HT-29 (cell line): ENCODE data around the gene RPS21. TPM values are rescaled to one million over a fixed set of nuclear protein-coding genes. Genes with fewer than 3 reads are reported as not detected.

ENCODE experiments used
- DNase-seq: peaks from one replicate; pipeline ENCODE4 v3.0.0-alpha.2; 2015; ENCODE audit warnings: low spot score
- total RNA-seq: library from RNA; depleted of rRNA; stranded (reverse); fragments of >200 nt; shearing (Covaris generic); gene quantifications from 2 replicates; pipeline ENCODE4 v1.2.3, GENCODE V29; 2014

Gene RPS21
- total RNA-seq, 1 experiment from 2014 or later = 3,073 TPM

DNA sequence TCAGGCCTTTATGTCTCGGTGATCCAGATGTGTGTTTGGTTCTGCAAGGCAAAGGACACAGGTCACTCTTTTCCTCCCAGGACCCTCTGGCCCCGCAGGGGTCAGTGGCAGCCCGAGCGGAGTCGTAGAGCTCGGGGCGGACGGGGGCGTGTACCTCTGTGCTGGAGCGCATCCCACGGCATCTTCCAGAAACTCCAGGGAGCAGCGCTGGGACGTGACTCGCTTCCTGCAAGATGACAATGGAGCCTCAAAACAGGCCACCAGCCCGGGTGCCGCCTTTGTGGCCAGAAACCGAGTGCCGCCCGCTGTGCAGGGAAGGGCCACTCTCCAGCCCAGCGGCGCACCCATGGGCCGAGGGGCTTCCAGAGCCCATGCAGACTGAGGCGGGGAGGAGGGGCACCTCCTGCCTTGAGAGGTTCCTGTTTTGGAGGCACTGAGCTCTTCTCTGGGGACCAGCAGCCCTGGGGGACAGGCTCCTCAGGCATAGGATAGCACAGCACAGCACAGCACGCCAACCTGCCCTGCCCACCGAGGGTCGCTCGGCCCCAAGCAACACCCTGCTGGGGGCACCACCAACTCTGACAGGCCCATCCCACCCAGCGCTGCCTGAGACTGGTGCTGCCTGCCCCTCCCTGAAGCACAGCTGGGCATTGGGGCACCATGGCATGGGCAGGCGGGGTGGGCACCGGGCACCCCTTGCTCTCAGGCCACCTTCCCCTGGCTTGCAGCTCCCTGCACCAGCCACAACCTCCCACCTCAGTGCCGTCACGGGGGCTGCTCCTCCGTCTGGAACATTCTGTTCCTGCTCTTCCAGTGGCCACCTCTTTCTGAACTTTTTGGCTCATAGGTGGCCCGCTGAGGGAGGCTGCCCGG is 9.7 kb downstream of the RPS21 start:
- no peak for DNase-seq

DNA sequence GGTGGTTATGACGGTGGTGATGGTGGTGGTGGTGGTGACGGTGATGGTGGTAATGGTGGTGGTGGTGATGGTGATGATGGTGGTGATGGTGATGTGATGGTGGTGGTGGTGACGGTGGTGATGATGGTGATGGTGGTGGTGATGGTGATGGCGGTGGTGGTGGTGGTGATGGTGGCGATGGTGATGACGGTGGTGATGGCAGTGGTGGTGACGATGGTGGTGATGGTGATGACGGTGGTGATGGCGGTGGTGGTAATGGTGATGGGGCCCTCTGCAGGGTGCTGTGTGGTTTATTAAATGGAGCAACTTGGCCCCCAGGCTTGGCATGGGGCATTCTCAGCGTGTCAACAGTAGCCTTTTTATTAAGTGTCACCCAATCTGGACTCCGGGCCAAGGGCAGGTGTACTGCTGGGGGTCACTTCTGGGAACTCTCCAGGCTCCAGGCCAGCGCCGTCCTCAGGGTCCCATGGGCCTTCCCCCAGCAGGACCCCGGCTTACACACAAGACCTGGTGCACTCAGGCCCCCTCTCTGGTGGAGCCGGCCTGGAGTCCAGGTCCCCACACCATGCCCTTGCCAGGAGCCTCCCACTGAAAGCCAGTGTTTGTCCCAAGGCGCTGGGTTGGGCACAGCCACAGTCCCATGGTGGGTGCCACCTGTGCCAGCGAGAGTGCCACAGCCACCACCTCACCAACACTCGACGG is 11.4 kb downstream of the RPS21 start:
- no peak for DNase-seq

DNA sequence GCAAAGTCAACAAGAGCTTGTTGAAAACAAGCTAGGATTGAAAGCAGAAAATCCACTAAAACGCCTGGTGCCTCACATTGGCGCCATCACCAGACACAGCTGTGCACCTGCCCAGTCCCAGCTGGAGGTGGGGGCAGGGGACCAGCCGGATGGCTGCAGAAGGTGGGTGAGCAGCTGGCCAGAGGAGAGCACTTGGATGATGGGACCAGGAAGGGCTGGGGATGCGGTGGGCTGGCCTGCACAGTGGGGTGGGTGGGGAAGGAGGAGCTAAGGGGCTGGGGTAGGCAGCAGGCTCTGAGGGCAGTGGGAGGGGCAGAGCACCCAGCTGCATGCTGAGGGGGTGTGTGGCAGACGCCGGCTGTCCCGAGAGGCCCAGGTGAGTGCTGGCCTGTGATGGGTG is 13.1 kb downstream of the RPS21 start:
- DNase-seq = no peak

DNA sequence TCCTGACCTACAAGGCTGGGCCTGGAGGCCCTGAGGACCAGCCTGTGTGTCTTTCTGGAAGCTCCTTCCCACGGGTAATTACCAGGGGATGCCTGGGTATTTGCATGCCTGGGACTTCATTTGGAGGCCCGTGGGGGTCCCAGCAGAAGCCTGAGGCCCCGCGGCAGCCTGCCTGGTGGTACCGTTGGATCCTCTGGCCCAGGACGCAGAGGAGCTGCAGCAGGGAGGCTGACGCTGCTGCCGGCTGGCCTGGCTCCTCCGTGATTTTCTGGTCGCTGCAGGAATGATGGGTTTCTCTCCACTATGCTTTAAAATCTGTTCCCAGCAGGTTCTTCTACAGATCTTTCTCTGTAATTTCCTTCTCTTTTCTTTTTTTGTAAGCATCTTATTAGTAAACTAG is 13.6 kb downstream of the RPS21 start:
- no peak for DNase-seq

DNA sequence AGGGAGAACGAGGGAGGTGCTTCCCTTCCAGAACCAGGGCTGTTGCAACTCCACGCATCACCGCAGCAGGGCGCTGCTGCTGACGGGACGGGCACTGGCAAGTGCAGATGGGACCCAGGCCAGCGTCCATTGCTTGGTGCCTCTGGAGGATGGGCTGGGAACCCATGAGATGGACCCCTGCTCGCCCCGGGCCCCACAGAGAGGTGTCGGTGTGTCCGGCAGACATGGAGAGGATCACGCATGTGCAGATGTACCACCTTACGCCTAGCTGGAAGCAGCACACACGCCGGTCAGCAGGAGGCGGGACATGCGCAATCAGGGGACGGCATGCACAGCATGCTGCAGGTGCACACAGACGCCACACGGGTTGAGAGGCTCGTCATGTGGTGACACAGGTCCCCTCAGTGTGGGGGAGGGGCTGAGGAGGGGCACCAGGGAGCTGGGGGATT is 14.5 kb downstream of the RPS21 start:
- DNase-seq = no peak

DNA sequence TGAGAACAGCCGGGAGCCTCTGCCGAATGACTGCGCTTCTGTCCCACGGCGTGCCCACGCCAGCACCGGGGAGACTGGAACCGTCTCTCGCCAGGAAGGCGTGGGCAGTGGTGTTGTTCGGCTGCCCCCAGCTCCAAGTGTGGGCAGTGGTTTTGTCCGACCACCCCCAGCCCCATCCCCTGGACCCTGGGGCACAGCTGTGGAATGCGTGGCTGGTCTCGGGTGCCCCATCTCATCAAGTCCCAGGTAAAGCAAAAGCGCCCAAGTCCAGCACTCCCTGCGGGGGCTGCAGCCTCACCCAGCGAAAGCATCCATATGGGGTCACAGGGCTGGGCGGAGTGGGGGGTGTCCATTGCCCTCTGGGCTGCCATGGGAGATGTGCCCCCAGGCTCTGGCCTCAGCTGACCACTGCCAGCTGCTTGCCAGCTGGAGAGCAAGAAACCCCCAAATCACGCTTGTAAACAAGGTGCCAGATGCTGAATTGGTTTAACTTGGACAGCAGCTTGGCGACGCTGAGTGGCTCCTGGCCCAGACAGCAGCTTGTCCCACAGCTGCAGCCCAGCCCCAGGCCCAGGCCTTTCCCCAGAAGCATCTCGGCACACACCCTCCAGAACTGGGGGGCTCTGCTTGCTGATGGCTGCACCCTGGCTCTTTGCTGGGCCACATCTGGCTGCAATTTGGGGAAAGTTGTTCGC is 15.7 kb downstream of the RPS21 start:
- no peak for DNase-seq

DNA sequence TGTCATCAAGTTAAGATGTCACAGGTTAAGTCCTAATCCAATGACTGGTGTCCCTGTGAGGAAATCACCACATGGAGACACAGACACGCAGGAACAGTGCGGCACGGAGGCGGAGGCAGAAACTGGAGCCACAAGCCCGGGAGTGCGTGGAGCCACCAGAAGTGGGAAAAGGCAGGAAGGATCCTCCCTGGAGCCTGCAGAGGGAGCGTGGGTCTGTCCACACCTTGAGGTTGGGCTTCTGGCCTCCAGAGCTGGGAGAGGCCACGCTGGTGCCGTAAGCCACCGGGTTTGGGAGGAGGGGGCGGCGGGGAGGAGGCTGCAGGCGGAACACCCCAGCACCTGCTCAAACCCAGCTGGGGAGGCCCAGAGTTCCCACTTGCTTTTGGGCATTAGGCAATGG is 16.4 kb downstream of the RPS21 start:
- no peak for DNase-seq

DNA sequence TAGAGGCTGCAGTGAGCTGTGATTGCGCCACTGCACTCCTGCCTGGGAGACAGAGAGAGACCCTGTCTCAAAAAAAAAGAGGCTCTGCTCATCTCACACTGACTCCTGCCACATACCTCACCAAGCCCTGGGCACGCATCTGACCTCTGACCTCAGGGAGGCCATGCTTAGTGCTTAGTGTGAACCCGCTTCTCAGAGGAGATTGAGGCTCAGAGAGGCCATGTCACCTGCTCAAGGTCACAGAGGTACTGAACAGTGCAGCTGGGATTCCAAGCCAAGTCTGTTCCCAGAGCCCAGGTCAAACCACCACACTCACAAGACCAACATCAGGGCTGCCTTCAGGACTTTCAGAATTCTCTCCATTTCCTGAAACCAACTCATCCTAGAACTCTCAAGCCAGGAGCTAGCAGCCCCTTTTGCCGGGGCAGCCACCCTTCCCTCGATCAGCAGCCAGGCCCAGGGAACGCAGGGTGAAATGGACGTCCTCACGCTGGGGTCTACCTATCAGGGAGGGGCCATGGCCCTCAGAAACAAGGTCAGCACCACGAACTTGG is 17.3 kb downstream of the RPS21 start:
- no peak for DNase-seq

DNA sequence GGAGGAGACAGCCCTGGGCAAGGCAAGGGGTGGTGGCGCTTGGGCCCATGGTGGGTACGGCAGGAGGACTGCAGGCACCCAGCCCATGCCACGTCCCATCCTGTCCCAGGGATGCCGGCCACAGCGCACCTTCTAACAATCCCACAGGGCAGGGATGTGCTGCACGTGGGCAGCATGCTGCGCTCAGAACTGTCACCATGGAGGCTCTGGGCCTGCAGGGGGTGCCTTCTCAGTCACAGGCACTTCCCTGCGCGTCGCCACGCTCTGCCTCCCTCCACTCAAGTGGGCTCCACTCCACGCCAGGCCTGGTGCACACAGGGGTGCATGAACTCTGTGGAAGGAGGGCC is 17.8 kb downstream of the RPS21 start:
- no peak for DNase-seq

DNA sequence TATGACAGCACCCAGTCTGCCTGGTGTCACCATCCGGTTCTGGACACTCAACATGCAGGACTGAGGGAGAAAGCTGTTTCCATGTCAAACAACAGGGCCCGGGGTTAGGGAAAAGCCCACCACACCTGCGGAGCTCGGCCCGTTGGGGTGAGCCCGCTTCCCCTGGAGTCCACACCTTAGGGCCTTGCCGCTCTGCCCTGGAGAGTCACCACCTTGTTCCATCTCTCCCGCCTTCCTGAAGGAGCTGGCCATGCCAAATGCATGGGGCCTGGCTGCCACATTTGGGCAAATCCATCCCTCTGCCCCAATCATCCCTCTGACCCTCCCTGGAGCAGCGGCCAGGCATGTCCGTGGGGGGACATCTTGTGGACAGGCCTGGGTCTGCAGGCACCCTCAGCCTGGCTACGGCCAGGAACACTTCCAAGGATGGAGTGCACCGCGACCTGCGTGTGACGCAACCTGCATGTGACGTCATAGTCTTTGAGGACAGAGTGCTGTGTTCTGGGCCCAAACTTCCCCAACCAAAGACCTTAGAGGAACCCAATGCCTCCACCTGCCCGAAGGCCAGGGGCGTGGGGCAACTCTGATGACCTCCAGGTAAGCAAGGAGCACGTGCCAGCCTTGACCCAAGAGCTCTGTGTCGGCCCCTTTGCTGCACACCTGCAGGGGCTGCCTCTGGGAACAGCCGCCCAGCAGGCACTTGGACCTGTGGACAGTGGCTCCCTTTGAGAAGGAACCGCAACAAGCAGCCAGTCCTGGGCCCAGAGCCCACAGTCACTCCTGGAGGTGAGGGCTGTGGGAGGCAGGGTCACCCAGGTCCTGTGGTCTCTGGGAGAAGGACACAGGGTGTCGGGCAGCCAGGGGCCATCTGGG is 18.4 kb downstream of the RPS21 start:
- DNase-seq = peak; percentile 56

DNA sequence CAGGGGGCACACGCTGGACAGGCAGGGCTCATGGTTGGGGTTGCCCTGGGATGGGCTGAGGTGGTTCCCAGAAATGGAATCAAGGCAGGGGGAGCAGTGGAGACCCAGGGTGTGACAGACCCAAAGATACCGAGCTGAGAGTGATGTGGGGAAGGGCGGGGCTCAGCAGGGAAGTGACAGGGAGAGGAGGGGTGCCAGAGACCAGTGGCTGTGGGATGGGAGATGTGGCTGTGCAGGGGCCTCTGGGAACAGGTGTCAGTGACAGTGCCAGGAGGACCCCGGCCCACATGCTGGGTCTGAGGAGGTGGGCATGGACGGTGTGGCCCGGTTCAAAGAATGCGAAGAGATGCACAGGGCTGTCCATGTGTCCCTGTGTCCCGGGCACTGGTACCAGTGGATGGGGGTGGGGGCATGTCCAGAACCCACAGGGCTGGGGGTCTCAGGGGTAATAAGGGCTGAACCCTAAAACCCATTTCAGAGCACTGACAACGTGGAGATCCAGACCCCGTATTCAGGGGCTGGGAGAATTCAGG is 19.1 kb downstream of the RPS21 start:
- no peak for DNase-seq

DNA sequence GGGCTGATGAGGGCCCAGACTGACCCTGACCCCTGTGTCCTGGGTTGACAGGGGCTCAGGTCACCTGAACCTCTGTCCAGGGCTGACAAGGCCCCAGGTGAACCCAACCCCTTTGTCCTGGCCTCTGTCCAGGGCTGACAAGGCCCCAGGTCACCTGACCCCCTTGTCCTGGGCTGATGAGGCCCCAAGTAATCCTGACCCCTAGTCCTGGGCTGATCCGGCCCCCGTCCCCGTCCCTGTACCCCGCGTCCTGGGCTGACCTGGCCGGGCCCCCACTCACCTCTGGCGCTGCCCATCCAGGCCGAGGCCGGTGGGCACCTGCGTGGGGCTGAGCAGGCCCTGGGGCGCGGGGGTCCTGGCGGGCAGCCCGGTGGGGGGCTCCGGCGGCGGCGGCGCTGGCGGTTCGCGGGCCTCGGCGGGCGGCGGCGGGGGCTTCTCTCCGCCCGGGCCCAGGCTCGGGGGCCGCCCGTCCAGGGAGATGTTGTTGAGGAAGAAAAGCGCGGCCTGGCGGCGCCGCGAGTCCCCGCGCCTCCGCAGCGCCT is 19.8 kb downstream of the RPS21 start:
- DNase-seq = no peak

DNA sequence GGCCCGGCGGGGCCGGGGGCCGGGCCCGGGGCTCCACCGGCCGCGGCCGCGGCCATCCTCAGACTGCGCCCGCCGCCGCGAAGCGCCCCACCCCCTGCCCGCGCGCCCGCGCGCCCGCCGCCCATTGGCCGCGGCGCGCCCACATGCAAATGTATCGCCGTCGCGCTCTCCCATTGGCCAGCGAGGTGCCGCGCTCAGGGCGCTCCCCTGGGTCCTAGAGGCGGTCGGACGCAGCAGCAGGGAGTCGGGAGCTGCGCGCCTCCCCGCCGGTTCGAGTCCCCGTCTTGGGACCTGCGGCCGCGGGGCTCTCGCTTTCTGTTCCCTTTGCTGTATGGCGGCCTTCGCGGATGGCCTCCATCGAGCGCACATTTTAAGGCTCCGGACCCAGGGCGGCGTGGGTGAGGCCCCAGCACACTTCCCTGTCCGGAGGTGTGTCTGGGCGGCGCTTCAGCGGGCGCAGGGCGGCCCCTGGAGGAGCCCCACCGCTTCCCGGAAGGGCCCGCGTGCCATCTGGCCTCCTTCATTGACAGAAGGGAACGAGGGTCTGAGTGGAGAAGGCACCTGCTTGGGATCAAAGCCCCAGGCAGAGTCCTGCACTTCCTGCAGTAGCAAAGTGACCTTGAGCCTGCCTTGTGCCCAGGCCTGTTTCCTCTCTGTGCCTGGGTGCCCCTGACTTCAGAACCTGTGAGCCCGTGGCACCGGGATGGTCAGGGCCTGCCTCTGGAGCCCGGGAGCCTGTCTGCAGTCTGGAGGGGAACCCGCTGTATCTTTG is 20.5 kb downstream of the RPS21 start, which contains the start of gene CABLES2:
TSS of gene CABLES2 (minus strand) at position 65 of the 772 bp plus-strand sequence. CDS start at position 56, 9 bp downstream.
- peak; percentile 98 for DNase-seq

DNA sequence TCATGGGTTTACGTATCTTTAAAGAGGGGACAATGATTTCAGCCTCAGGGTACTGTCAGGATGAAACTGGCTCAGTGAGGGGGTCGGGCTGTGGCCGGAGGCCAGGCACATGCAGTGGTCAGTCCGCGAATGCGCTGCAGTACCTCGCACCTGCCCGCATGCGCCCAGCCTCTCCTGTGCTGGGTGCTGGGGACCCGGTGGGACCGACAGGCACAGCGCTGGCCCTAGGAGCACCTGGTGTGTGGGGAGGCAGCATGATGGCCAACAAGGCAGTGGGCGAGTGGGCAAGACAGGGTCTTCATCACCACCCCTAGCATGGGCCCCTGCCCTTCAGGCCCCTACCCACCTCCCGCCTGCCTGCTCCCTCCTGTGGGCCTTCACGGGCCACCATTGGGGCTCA is 21.2 kb downstream of the RPS21 start:
- no peak for DNase-seq

DNA sequence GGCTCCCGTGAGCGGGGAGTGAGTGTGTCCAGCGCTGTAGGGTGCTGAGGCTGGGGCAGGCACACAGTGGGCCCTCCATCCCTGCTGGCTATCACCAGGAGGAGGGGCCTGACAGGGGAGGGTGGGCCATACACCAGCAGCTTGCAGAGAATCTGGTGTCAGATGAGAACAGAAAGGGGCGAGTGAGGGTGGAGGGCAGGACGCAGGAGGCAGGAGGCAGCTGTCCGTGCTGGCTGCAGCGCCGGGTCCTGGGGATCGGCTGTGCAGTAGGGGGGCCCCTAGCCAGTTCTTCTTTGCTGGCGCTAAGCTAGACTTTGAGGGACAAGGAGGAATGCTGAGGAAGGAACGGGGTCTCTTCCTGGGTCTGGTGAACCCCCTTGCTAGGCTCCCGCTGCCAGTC is 21.7 kb downstream of the RPS21 start:
- no peak for DNase-seq

DNA sequence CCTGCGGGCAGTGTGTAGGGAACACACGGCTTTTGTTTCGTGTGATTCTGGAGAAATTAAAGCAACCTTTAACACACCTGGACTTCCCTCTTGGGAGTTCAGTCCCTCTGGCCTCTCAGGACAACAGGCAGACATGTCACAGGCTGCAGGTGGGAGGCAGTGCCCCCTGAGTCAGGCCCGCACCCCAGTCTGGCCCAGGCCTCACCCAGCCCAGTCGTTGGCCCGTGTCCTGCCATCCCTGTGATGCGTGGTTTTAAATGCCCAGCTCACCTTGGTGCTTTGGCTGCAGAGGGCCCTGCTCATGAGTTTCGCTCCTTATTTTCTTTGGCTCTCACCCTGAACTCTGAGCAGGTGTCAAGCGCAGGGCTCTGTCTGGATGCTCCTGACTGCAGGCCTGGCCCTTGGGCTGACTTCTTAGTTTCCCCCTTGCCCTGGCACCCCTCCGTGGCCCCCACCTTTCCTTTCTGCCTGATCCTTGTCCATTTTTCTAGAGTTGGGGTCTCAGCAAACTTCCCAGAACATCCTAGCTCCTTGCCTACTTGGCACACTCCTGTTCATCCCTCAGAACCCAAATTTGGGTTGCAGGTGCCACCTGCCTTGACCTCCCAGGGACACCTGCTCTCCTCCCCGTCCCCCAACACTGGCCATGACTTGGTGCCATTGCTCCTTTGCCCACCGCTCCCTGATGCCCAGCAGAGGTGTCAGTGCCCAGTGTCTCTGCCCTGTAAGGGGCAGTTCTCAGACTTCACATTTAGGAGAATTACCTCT is 22.4 kb downstream of the RPS21 start:
- no peak for DNase-seq

DNA sequence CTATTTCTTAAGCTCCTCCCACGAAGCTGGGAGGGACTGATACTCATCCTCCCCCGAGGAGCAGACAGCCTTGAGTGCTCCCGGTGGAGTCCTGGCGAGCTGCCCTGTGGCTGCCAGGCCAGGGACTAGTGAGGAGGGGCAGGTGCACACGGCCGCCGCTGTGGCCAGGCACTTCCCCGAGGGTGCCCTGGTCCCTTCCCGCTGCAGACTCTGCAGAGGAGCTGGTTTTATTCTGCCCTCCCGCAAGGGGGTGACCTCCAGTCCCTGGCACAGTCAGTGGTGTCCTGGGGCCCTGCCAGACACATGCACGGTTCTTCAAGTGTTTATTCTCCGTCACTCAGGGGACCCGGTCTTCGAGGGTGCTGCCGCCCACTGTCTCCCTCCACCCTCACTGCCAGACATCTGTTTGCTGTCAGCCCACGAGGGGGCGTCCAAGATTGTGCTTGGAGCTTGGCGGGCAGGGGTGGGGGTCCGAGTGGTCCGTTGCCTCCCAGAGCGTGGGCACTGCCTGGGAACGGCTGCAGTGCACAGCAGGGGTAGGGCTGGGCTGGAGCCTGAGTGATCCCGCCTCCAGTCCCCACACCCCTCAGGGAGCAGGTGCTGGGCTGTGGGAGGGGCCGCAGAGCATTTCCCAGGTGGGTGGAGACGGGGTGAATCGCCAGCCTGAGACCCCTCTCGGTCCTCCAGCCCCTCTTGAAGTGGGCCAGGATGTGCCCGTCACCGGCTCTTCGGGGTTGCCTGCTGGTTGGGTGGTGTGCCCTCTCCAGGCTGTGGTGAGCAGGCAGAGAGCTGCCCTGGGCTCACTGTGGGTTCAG is 23.2 kb downstream of the RPS21 start:
- peak; percentile 78 for DNase-seq
